Transverse colon (tissue), 4 donors: ENCODE measurements around the gene CUZD1. TPM values are rescaled to one million over a fixed set of nuclear protein-coding genes. Genes with fewer than 3 reads are reported as not detected.

Source experiments
- DNase-seq: peaks from one replicate; pipeline ENCODE4 v3.0.0-alpha.2; 2019
- H3K27ac ChIP-seq, 4 donors: fragments of 200-600 bp; sonication (generic); 2 replicates each; pipeline ENCODE4 v1.5.1; 2016 to 2018; ENCODE audit warnings: inconsistent platforms in 4 of 4
- H3K27me3 ChIP-seq: fragments of 200-600 bp; sonication (generic); 2 replicates; pipeline ENCODE4 v1.5.1; 2017; ENCODE audit warnings: inconsistent platforms
- H3K36me3 ChIP-seq, 4 donors: fragments of 200-600 bp; sonication (generic); 2 replicates each; pipeline ENCODE4 v1.5.1; 2017 to 2019; ENCODE audit warnings: inconsistent platforms in 4 of 4
- H3K4me1 ChIP-seq, 4 donors: fragments of 200-600 bp; sonication (generic); 2 replicates each; pipeline ENCODE4 v1.5.1; 2017 to 2020; ENCODE audit warnings: inconsistent platforms in 4 of 4
- H3K4me3 ChIP-seq, 4 donors: fragments of 200-600 bp; sonication (generic); 1 replicate in 1 of 4; 2 replicates in 3 of 4; pipeline versions ENCODE4 v1.5.1 to v1.6.1; 2017 to 2019; ENCODE audit warnings: inconsistent platforms in 4 of 4
- H3K9me3 ChIP-seq, 2 donors: fragments of 200-600 bp; sonication (generic); 2 replicates each; pipeline ENCODE4 v1.5.1; 2017 to 2019; ENCODE audit warnings: inconsistent platforms in 2 of 2
- EP300 ChIP-seq: sonication (generic); formaldehyde crosslinking; IDR thresholded peaks from one replicate; pipeline ENCODE4 v1.6.1; 2017; ENCODE audit warnings: antibody characterized with exemption, low read depth
- POLR2A ChIP-seq: fragments of 450-650 bp; IDR thresholded peaks from one replicate; pipeline ENCODE4 v1.6.1; 2016; ENCODE audit warnings: antibody characterized with exemption, mild to moderate bottlenecking, moderate library complexity
- POLR2AphosphoS5 ChIP-seq, 3 donors: sonication (generic); formaldehyde crosslinking; IDR thresholded peaks; one replicate each; pipeline ENCODE4 v1.6.1; 2016; ENCODE audit warnings: antibody characterized with exemption in 3 of 3
- WGBS, 2 donors: methylation state at CpG; one replicate each; pipeline ENCODE4 v1.1.5; 2018; ENCODE audit warnings: low coverage in 1 of 2; 5-methylcytosine and 5-hydroxymethylcytosine counted together
- in situ Hi-C, 4 donors: fragments of 200-750 bp; cut with MboI; loops; one replicate each; pipeline versions ENCODE4 v1.15.0 to v1.15.1; 2017; ENCODE audit warnings: low sequenced_read_pairs in 3 of 4, low pct_ligation_motif_present in 1 of 4, low pct_unique_long_range_greater_than_20kb in 1 of 4
- intact Hi-C: fragments of 100-400 bp; cut with DNase I; formaldehyde crosslinking; loops from one replicate; pipeline ENCODE4 v1.15.1; 2023; ENCODE audit warnings: low total_unique reads
- total RNA-seq, 4 donors: library from RNA; depleted of rRNA; stranded (reverse); fragments of >200 nt; gene quantifications; one replicate each; pipeline ENCODE4 v1.1.0, GENCODE V29; 2016
- TF ChIP-seq, protein P1 (sequence below), 5 experiments: fragments of 200-600 bp in 3 of 5; fragments of 450-650 bp in 2 of 5; sonication (generic) in 3 of 5; IDR thresholded peaks; 1 replicate in 2 of 5; 2 replicates in 3 of 5; pipeline ENCODE4 v1.5.1; 2016 to 2017; ENCODE audit warnings: antibody characterized with exemption in 5 of 5, inconsistent platforms in 3 of 5, mild to moderate bottlenecking in 2 of 5, moderate library complexity in 1 of 5

The CUZD1 gene
- total RNA-seq, 4 donors from 2014 or later = 0.41 to 1.1 TPM; not detected in 2

DNA sequence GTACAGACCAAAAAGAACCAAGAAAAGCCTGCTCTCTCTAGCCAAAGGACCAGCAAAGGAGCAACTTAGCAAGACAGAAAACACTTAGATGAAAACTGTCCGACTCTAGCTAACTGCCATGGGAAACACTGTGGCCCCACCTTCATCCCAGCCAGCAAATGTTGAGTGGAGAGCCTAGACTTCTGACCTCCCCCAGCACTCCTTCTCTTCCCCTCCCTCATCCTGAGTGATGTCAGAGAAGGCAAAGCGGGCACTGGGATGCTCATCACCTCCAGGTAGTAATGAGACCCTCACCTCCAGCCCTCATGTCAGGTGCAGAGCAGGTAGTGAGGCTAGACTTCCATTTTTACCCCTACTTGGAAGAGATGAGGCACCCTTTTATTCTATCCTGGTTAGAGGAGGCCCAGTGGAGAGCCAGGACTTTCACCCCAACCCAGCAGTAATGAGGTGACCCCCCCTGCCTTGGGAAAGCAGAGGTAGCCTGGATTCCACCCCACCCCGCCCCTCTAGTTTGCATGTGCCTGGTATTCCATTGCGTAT lies 16.9 kb downstream of the CUZD1 start:
- Histone ChIP-seq H3K4me1 (no peaks in the 10 kb centered on the region), H3K9me3 (no peaks in the 10 kb centered on the region), H3K27me3 (peaks cover 12% of the 10 kb centered on the region), H3K4me3 (no peak overlapping the region), H3K27ac (no peak overlapping the region), H3K36me3 (no peaks in the 10 kb centered on the region)
- TF ChIP-seq, protein P1, sequence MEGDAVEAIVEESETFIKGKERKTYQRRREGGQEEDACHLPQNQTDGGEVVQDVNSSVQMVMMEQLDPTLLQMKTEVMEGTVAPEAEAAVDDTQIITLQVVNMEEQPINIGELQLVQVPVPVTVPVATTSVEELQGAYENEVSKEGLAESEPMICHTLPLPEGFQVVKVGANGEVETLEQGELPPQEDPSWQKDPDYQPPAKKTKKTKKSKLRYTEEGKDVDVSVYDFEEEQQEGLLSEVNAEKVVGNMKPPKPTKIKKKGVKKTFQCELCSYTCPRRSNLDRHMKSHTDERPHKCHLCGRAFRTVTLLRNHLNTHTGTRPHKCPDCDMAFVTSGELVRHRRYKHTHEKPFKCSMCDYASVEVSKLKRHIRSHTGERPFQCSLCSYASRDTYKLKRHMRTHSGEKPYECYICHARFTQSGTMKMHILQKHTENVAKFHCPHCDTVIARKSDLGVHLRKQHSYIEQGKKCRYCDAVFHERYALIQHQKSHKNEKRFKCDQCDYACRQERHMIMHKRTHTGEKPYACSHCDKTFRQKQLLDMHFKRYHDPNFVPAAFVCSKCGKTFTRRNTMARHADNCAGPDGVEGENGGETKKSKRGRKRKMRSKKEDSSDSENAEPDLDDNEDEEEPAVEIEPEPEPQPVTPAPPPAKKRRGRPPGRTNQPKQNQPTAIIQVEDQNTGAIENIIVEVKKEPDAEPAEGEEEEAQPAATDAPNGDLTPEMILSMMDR (IDR thresholded peaks at IDR 0.05) = no peak
- TF ChIP-seq POLR2A = no peak
- TF ChIP-seq EP300 = no peak
- TF ChIP-seq POLR2AphosphoS5 (IDR thresholded peaks at IDR 0.05) = no peak
- in situ Hi-C loops = no loop called here
- DNase-seq = no peak
- WGBS, 2 donors = 75 to 78% methylated on average over 1 to 4 of the region's 4 CpGs
- intact Hi-C loops = no loop called here

- 93 to 100% methylated on average over 1 to 3 of the region's 3 CpGs for WGBS, 2 donors
- Histone ChIP-seq H3K36me3 (no peaks in the 10 kb centered on the region), H3K4me3 (no peak overlapping the region), H3K27me3 (peaks cover 12% of the 10 kb centered on the region), H3K27ac (no peak overlapping the region), H3K4me1 (no peaks in the 10 kb centered on the region), H3K9me3 (no peaks in the 10 kb centered on the region)
- in situ Hi-C loops (no loop called here), intact Hi-C loops (no loop called here)
- TF ChIP-seq POLR2AphosphoS5 (IDR thresholded peaks at IDR 0.05) (no peak), POLR2A (no peak), EP300 (no peak)
- TF ChIP-seq, protein P1 (IDR thresholded peaks at IDR 0.05) = no peak
- DNase-seq = no peak
Observed at GRCh38 chr10:122827302-122827701, 18.4 kb downstream of the CUZD1 start.

GRCh38 chr10:122822973-122823690 lies 22.5 kb downstream of the CUZD1 start:
- intact Hi-C loops = no loop called here
- no peak overlapping the region for H3K4me3 ChIP-seq
- H3K4me1 ChIP-seq = no peaks in the 10 kb centered on the region
- in situ Hi-C loops = no loop called here
- DNase-seq = no peak
- H3K9me3 ChIP-seq = no peaks in the 10 kb centered on the region
- no peak for TF ChIP-seq EP300
- TF ChIP-seq, protein P1 (IDR thresholded peaks at IDR 0.05) = no peak
- TF ChIP-seq POLR2AphosphoS5 (IDR thresholded peaks at IDR 0.05) = no peak
- no peak for TF ChIP-seq POLR2A
- no peak overlapping the region for H3K27ac ChIP-seq
- peaks cover 30% of the 10 kb centered on the region for H3K27me3 ChIP-seq
- H3K36me3 ChIP-seq = no peaks in the 10 kb centered on the region
- WGBS, 2 donors = 78% methylated on average over 11 of the region's 11 CpGs; no CpG with 5 or more reads in 1 of the 2 donors

DNA sequence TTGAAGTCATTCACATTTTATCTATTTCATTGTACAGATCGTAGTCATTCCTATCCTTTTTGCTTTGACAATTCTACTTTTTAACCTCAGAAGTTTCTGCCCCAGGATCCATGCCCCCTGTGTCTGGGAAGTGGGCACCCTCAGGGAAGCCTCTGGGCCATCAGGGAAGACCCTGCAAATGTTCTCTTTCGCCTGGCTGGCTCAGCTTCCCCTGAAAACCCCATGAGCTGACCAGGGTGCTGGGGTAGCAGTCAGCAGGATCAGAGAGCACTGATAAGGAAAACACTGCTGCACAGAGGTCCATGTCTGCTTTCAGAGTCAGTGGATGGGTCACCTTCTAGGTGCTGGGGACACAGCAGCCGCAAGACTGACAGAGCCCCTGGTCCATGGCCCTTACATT lies 23.8 kb downstream of the CUZD1 start:
- H3K4me1 ChIP-seq = no peaks in the 10 kb centered on the region
- TF ChIP-seq POLR2AphosphoS5 (IDR thresholded peaks at IDR 0.05) = no peak
- TF ChIP-seq EP300 = no peak
- TF ChIP-seq POLR2A = no peak
- TF ChIP-seq, protein P1 (IDR thresholded peaks at IDR 0.05) = no peak
- WGBS, 2 donors = 77 to 100% methylated on average over 1 to 3 of the region's 3 CpGs
- H3K36me3 ChIP-seq = no peaks in the 10 kb centered on the region
- intact Hi-C loops = no loop called here
- no peak overlapping the region for H3K27ac ChIP-seq
- DNase-seq = no peak
- in situ Hi-C loops = no loop called here
- no peak overlapping the region for H3K4me3 ChIP-seq
- H3K27me3 ChIP-seq = peaks cover 39% of the 10 kb centered on the region
- H3K9me3 ChIP-seq = no peaks in the 10 kb centered on the region
